Measurements from ENCODE around the gene SLC41A3. TPM values are rescaled to one million over a fixed set of nuclear protein-coding genes. Genes with fewer than 3 reads are reported as not detected.

Gene SLC41A3
- total RNA-seq, 4 donors from 2014 or later = 31.0 to 62.7 (median 37.5) TPM

DNA sequence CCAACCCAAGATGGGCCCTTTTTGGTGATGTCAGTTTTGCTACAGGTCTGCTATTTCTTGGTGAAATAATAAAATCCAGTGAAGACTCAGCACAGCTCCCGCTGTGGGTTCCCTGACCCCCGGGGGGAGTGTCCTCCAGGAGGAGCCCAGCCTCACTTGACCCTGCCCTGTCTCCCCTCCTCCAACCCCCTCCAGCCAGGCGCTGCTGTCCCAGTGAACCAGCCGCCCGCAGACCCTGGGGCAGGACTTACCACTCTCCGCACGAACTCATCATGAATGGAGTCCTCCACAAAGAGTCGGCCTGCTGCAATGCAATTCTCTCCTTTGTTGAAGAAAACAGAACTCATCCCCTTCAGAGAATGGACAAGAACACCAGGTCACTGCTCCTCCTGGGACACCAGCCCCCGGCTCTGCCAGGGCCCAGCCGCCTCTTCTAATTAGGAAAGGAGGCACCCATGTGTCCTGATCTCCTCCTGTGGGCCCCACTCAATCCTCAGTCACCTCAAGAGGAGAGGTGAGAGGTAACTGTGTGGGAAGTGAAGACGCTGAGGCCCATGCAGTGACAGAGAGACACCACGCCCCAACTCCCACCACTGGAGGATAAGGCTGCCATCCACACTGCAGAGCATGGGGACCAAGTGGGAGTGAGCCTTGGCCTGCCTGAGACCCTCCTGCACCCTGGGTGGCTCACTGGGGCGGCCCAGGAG, 28.8 kb upstream of the SLC41A3 start:
- H3K36me3 ChIP-seq = peaks cover 0 to 49% of the 10 kb centered on the region in 2 donors
- TF ChIP-seq POLR2AphosphoS5 (IDR thresholded peaks at IDR 0.05) = no peak
- TF ChIP-seq EP300 (IDR thresholded peaks at IDR 0.05) = no peak
- TF ChIP-seq POLR2A (IDR thresholded peaks at IDR 0.05) = no peak
- TF ChIP-seq, protein P1, sequence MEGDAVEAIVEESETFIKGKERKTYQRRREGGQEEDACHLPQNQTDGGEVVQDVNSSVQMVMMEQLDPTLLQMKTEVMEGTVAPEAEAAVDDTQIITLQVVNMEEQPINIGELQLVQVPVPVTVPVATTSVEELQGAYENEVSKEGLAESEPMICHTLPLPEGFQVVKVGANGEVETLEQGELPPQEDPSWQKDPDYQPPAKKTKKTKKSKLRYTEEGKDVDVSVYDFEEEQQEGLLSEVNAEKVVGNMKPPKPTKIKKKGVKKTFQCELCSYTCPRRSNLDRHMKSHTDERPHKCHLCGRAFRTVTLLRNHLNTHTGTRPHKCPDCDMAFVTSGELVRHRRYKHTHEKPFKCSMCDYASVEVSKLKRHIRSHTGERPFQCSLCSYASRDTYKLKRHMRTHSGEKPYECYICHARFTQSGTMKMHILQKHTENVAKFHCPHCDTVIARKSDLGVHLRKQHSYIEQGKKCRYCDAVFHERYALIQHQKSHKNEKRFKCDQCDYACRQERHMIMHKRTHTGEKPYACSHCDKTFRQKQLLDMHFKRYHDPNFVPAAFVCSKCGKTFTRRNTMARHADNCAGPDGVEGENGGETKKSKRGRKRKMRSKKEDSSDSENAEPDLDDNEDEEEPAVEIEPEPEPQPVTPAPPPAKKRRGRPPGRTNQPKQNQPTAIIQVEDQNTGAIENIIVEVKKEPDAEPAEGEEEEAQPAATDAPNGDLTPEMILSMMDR (IDR thresholded peaks at IDR 0.05) = no peak
- ATAC-seq = no peak
- H3K27me3 ChIP-seq = no peaks in the 10 kb centered on the region
- WGBS, 2 donors (ENCODE audit: low coverage in 1 of 2) = 85% methylated on average over 2 of the region's 13 CpGs; no CpG with 5 or more reads in 1 of the 2 donors
- H3K9me3 ChIP-seq = no peaks in the 10 kb centered on the region
- no peak overlapping the region for H3K27ac ChIP-seq
- no peaks in the 10 kb centered on the region for H3K4me1 ChIP-seq
- H3K4me3 ChIP-seq = no peak overlapping the region

DNA sequence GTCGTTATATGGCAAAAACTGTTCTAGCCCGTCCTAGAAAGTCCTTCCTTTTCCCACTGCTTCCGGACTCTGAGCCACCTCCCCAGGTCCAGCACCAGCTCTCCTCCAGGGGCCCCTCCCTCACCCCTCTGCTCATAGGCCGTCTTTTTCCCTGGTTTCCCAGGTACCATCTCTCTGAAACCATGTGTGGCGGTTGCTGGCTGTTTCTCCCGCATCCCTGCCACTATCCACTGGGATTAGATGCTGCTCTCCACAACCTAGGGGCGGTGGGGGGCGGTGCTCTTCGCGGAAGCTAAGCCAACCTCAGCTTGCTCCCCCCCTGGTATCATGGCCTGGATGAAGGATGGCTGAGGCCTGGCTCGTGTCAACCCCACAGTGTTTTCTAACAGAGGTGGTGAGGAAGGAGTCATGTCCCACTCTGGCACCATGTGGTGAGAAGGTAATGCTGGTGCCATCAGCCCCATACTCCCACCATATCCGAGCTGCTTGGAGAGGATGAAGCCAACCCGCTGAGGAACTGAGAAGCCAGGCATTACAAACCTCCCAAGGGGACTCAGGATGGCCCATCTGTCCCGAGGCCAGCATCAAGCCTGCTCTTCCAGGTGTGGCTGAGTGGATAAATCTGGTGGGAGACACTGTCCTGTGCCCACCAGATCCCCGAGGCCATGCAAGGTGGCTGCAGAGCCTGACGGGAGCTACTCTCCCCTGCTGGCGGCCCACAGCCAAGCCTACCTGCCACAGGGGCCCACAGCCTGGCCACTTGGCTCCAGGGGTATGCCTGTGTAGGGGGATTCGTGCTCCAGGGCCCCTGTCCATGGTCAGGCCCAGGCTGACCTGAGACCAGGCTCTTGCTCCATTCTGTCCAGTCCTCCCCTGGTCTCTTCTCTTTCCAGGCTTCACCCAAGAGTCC, 27.9 kb upstream of the SLC41A3 start:
- Histone ChIP-seq H3K4me1 (no peaks in the 10 kb centered on the region), H3K9me3 (no peaks in the 10 kb centered on the region), H3K36me3 (peaks cover 0 to 51% of the 10 kb centered on the region in 2 donors), H3K27ac (no peak overlapping the region), H3K4me3 (no peak overlapping the region), H3K27me3 (no peaks in the 10 kb centered on the region)
- WGBS, 2 donors (ENCODE audit: low coverage in 1 of 2) = 62 to 88% methylated on average over 3 to 4 of the region's 18 CpGs
- ATAC-seq = no peak
- no peak for TF ChIP-seq EP300 (IDR thresholded peaks at IDR 0.05)
- no peak for TF ChIP-seq POLR2AphosphoS5 (IDR thresholded peaks at IDR 0.05)
- no peak for TF ChIP-seq POLR2A (IDR thresholded peaks at IDR 0.05)
- TF ChIP-seq, protein P1 (IDR thresholded peaks at IDR 0.05) = no peak

DNA sequence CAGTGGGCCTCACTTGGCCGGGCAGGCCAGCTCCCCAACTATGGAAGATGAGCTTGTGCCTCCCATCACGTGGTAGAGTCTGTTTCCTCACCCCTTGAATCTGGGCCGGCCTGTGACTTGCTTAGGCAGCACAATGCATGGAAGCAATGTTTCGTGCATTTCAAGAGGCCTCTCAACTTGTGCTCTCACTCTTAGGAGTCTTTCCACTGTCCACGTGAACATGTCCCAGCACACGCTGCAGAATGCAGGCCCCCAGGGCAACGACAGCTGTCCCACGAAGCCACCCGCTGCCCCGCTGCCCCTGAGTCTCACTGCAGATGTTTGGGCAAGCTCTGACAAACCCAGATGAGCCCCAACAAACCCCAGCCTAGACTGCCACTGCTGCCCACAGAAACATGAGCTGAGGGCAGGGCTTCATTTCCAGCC, 27.2 kb upstream of the SLC41A3 start:
- no peaks in the 10 kb centered on the region for H3K27me3 ChIP-seq
- 87% methylated on average over 3 of the region's 10 CpGs; no CpG with 5 or more reads in 1 of the 2 donors for WGBS, 2 donors (ENCODE audit: low coverage in 1 of 2)
- H3K4me1 ChIP-seq = no peaks in the 10 kb centered on the region
- H3K27ac ChIP-seq = no peak overlapping the region
- TF ChIP-seq EP300 (IDR thresholded peaks at IDR 0.05) = no peak
- TF ChIP-seq POLR2A (IDR thresholded peaks at IDR 0.05) = no peak
- TF ChIP-seq, protein P1 (IDR thresholded peaks at IDR 0.05) = no peak
- TF ChIP-seq POLR2AphosphoS5 (IDR thresholded peaks at IDR 0.05) = no peak
- H3K36me3 ChIP-seq = peaks cover 0 to 51% of the 10 kb centered on the region in 2 donors
- H3K9me3 ChIP-seq = no peaks in the 10 kb centered on the region
- no peak for ATAC-seq
- H3K4me3 ChIP-seq = no peak overlapping the region

DNA sequence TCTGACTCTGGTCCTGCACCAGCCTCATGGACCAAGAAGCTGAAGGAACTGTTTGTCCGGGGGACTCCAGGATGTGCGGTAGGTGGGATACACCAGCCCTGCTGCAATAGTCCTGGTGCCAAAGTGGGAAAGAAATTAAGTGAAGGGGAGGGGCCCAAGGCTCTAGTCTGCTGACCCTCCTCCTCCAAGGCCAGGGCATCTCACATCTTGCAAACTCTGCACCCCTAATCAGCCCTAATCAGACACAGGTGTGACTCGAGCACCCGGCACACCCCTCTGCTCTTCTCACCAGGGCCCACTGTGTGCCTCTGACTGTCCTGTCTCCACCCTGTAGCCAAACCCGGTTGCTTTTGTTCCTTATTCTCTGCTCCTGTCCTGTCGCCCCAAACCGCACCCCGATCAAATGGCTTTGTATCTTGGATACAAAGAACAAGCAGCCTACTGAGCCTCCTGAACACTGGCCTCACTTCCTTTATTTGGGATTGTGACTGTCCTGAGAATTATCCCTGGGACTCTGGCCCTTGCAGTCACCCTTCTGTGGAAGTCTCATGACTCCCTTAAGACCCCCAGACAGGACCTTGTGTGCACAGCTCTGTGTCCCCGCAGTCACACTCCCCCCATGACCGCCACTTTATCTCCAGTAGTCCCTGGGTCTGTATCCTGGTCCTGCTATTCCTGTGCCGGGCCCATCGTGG, 26.7 kb upstream of the SLC41A3 start:
- no peaks in the 10 kb centered on the region for H3K4me1 ChIP-seq
- H3K36me3 ChIP-seq = peaks cover 0 to 55% of the 10 kb centered on the region in 2 donors
- ATAC-seq = no peak
- H3K4me3 ChIP-seq = no peak overlapping the region
- WGBS, 2 donors (ENCODE audit: low coverage in 1 of 2) = 81 to 86% methylated on average over 6 of the region's 12 CpGs
- TF ChIP-seq POLR2A (IDR thresholded peaks at IDR 0.05) (no peak), POLR2AphosphoS5 (IDR thresholded peaks at IDR 0.05) (no peak), EP300 (IDR thresholded peaks at IDR 0.05) (no peak)
- TF ChIP-seq, protein P1 (IDR thresholded peaks at IDR 0.05) = no peak
- H3K27ac ChIP-seq = no peak overlapping the region
- no peaks in the 10 kb centered on the region for H3K9me3 ChIP-seq
- no peaks in the 10 kb centered on the region for H3K27me3 ChIP-seq

Data from gastroesophageal sphincter (tissue), 4 donors.